Melanocyte of skin (primary cell): Measurements from ENCODE around the gene NTS. TPM values are rescaled to one million over a fixed set of nuclear protein-coding genes. Genes with fewer than 3 reads are reported as not detected.

Experiments
- total RNA-seq, 2 donors: library from RNA; depleted of rRNA; stranded (reverse); fragments of >200 nt; gene quantifications; 2 replicates each; pipeline ENCODE4 v1.2.3, GENCODE V29; 2012

Gene NTS, protein sequence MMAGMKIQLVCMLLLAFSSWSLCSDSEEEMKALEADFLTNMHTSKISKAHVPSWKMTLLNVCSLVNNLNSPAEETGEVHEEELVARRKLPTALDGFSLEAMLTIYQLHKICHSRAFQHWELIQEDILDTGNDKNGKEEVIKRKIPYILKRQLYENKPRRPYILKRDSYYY
- total RNA-seq: not detected

GRCh38 chr12:85874031-85874461, at the start of gene NTS:
TSS of gene NTS (plus strand) at chr12:85874295. CDS start at chr12:85874404, 109 bp downstream.

GRCh38 chr12:85836197-85837090, 37.7 kb upstream of the NTS start, which contains the start of gene RASSF9:
TSS of gene RASSF9 (minus strand) at chr12:85836409. CDS start at chr12:85836201, 208 bp downstream.

Other genes starting within 250 kb of the NTS start
- under 1 TPM in 1 of 2 donors, not detected in 1; under 0.01 TPM for gene RASSF9, start 37.9 kb upstream of the NTS start, total RNA-seq